HepG2 (cell line): ENCODE measurements around the gene WNT4. TPM values are rescaled to one million over a fixed set of nuclear protein-coding genes. Genes with fewer than 3 reads are reported as not detected.

Source experiments
- ATAC-seq: fragments of 200-7000 bp; cut with Tn5 transposase; 3 replicates; pipeline ENCODE4 v1.9.1; 2020; ENCODE audit warnings: mild to moderate bottlenecking, moderate library complexity
- BruUV-seq: library from RNA; stranded (reverse); fragments of 400-500 nt; replicated peaks from 2 replicates; lab custom pipeline; 2021; lab: Mats Ljungman, UMichigan
- CTCF ChIA-PET: fragments of 300-600 bp; formaldehyde crosslinking; extraction: SDS; loops from one replicate; lab custom pipeline; 2021; ENCODE audit warnings: low total read pairs, inconsistent platforms, low intra/inter-chr PET ratio; lab: Yijun Ruan, JAX
- POLR2A ChIA-PET: fragments of 350-600 bp; sonication (Branson Sonifier 250); formaldehyde crosslinking; loops from one replicate; lab custom pipeline; 2020; ENCODE audit warnings: antibody characterized with exemption, inconsistent platforms; lab: Yijun Ruan, JAX
- DNase-seq: peaks from one replicate; pipeline ENCODE4 v3.0.0-alpha.2; 2015; ENCODE audit warnings: low spot score
- FAIRE-seq: peaks from 3 replicates; lab custom pipeline; 2011; peaks lifted over from hg19 to GRCh38; lab: Jason Lieb, UNC
- H2AFZ ChIP-seq: one replicate; pipeline ENCODE4 v1.6.1; 2011; ENCODE audit warnings: low read length, inconsistent platforms
- H3K27ac ChIP-seq: fragments of 300-600 bp; 3 replicates; pipeline ENCODE4 v1.8.0; 2011; ENCODE audit warnings: mixed run types, mild to moderate bottlenecking, mixed read lengths, low read length, inconsistent platforms; ENCODE audit not compliant: insufficient read depth; ENCODE audit errors: extremely low read length
- H3K27me3 ChIP-seq, 2 experiments: fragments of 200-600 bp in 1 of 2; 2 replicates in 1 of 2; 3 replicates in 1 of 2; pipeline versions ENCODE4 v1.6.0 to v1.8.0; 2011; ENCODE audit warnings: low read length in 2 of 2, mild to moderate bottlenecking in 2 of 2, moderate library complexity in 2 of 2, inconsistent platforms in 1 of 2; ENCODE audit not compliant: insufficient read depth in 2 of 2, control insufficient read depth in 1 of 2
- H3K36me3 ChIP-seq, 2 experiments: fragments of 200-600 bp in 1 of 2; replicated peaks in 1 of 2; 2 replicates in 1 of 2; 3 replicates in 1 of 2; pipeline versions ENCODE4 v1.5.1 to v1.8.0; 2011; ENCODE audit warnings: low read length in 2 of 2, inconsistent platforms in 1 of 2; ENCODE audit not compliant: insufficient read depth in 2 of 2, control insufficient read depth in 1 of 2
- H3K4me1 ChIP-seq: 2 replicates; pipeline ENCODE4 v1.5.1; 2012; ENCODE audit warnings: low read length, inconsistent platforms; ENCODE audit not compliant: insufficient read depth
- H3K4me2 ChIP-seq: 2 replicates; pipeline ENCODE4 v1.6.0; 2011; ENCODE audit warnings: low read depth, low read length, inconsistent platforms
- H3K4me3 ChIP-seq, 3 experiments: fragments of 200-600 bp in 1 of 3; sonication (generic), shearing (Covaris generic) in 1 of 3; replicated peaks in 1 of 3; 2 replicates each; pipeline ENCODE4 v1.5.1; 2011 to 2016; ENCODE audit warnings: low read length in 3 of 3, inconsistent platforms in 2 of 3, low read depth in 2 of 3, mild to moderate bottlenecking in 2 of 3, control low read depth in 1 of 3, mixed read lengths in 1 of 3; ENCODE audit not compliant: insufficient read depth in 1 of 3
- H3K79me2 ChIP-seq: one replicate; pipeline ENCODE4 v1.6.1; 2011; ENCODE audit warnings: low read length, inconsistent platforms; ENCODE audit not compliant: insufficient read depth
- H3K9ac ChIP-seq: 2 replicates; pipeline ENCODE4 v1.6.0; 2011; ENCODE audit warnings: mild to moderate bottlenecking, low read depth, low read length, inconsistent platforms; ENCODE audit not compliant: insufficient read depth
- H3K9me3 ChIP-seq: 2 replicates; pipeline ENCODE4 v1.5.1; 2012; ENCODE audit warnings: mild to moderate bottlenecking, low read length
- H4K20me1 ChIP-seq: 2 replicates; pipeline ENCODE4 v1.6.0; 2011; ENCODE audit warnings: inconsistent platforms, mild to moderate bottlenecking, low read length, moderate library complexity; ENCODE audit not compliant: insufficient read depth
- MAZ ChIP-seq, 2 experiments: sonication (generic) in 1 of 2; formaldehyde crosslinking in 1 of 2; IDR thresholded peaks; 2 replicates each; pipeline versions ENCODE4 v1.5.0 to v1.6.1; 2012 to 2020; ENCODE audit warnings: low read depth in 2 of 2, mild to moderate bottlenecking in 2 of 2, borderline replicate concordance in 1 of 2, improper control_type of control experiment in 1 of 2, low read length in 1 of 2, missing genetic modification reagents in 1 of 2, moderate library complexity in 1 of 2
- MYC ChIP-seq: sonication (generic); formaldehyde crosslinking; IDR thresholded peaks from 2 replicates; pipeline ENCODE4 v1.9.0; 2021; ENCODE audit warnings: missing genetic modification reagents, borderline replicate concordance
- RAD21 ChIP-seq: fragments of 450-650 bp; formaldehyde crosslinking; IDR thresholded peaks from 2 replicates; pipeline ENCODE4 v1.5.0; 2020; ENCODE audit warnings: mild to moderate bottlenecking
- SMC3 ChIP-seq: IDR thresholded peaks from 2 replicates; pipeline ENCODE4 v1.6.1; 2011; ENCODE audit warnings: low read length, improper control_type of control experiment
- STAG1 ChIP-seq: sonication (generic); formaldehyde crosslinking; IDR thresholded peaks from 2 replicates; pipeline ENCODE4 v1.4.0; 2020; ENCODE audit warnings: missing genetic modification reagents
- TAF15 ChIP-seq: fragments of 200-400 bp; formaldehyde crosslinking; IDR thresholded peaks from one replicate; pipeline ENCODE4 v1.6.1; 2018; ENCODE audit warnings: mild to moderate bottlenecking, low read depth, low read length; ENCODE audit not compliant: poor library complexity, severe bottlenecking
- ZNF256 ChIP-seq: sonication (generic); formaldehyde crosslinking; conservative IDR thresholded peaks from 2 replicates; pipeline ENCODE4 v1.4.0; 2020; ENCODE audit warnings: missing genetic modification reagents
- ZNF282 ChIP-seq: fragments of 450-650 bp; IDR thresholded peaks from 2 replicates; pipeline ENCODE4 v1.6.1; 2018; ENCODE audit not compliant: partially characterized antibody
- WGBS: methylation state at CpG from one replicate; pipeline ENCODE4 v1.1.6; 2017; ENCODE audit warnings: low lambda C conversion rate; 5-methylcytosine and 5-hydroxymethylcytosine counted together
- in situ Hi-C: cut with HindIII; loops from 2 replicates; pipeline ENCODE4 v1.10.0; 2017; ENCODE audit warnings: low pct_unique_long_range_greater_than_20kb; ENCODE audit not compliant: extremely low pct_ligation_motif_present
- intact Hi-C: fragments of 100-400 bp; cut with micrococcal nuclease; formaldehyde crosslinking; loops from one replicate; pipeline ENCODE4 v1.10.0; 2022; ENCODE audit not compliant: unreplicated experiment
- polyA plus RNA-seq, 8 experiments: library from polyadenylated mRNA; depleted of rRNA in 3 of 8; stranded (reverse) in 7 of 8; unstranded in 1 of 8; fragments of >200 nt; fragmentation: Illumina TruSeq in 4 of 8; extraction: Trizol in 4 of 8; gene quantifications; 2 replicates each; pipeline versions ENCODE4 v1.2.1 to v1.2.3, GENCODE V29; 2011 to 2016; ENCODE audit warnings: low read depth in 4 of 8, missing spikeins in 1 of 8, mixed read lengths in 1 of 8; ENCODE audit not compliant: insufficient read depth in 1 of 8
- total RNA-seq, 5 experiments: library from RNA; depleted of rRNA; stranded (reverse); fragments of >200 nt; fragmentation: Illumina TruSeq; extraction: Trizol; gene quantifications; 2 replicates each; pipeline ENCODE4 v1.2.3, GENCODE V29; 2016; ENCODE audit warnings: low read depth in 1 of 5
- TF ChIP-seq, protein P1 (sequence below): sonication (generic); formaldehyde crosslinking; IDR thresholded peaks from 2 replicates; pipeline ENCODE4 v1.5.0; 2020; ENCODE audit warnings: mild to moderate bottlenecking, missing genetic modification reagents, moderate library complexity
- TF ChIP-seq, protein P2 (sequence below): sonication (generic); formaldehyde crosslinking; IDR thresholded peaks from 2 replicates; pipeline ENCODE4 v1.4.0; 2020; ENCODE audit warnings: missing genetic modification reagents

The WNT4 gene
- total and polyA plus RNA-seq, 2 of the 13 experiments (the other 11 are each of a cell fraction or from before 2014, with no cell fraction given) = not detected

DNA sequence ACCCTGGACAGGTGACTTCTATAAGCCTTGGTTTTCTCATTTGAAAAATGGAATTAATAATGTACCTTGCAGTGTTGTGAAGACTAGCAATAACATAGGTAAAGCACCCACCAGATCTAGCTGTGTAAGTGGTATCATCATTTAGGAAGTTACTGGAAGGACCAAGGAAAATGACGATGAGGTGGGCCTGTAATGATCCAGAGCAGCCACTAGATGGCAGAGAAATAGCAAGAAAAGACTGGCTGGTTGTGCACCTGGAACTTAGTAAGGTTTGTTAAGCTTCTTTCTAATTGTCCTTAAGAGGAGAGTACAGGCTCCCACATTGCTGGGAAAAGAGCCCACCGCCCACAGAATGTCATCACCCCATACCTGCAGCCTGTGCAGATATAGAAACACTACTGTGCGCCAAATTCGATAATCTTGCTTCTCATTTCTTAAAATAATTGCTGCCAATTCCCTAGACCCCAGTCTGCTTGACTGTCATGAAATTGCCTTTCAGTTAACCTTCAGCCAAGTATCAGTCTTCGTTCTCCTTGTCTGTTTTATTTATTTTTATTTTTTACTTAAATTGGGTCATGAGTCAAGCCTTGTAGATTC lies 37.2 kb downstream of the WNT4 start:
- peak; percentile 58 for ATAC-seq
- H3K27ac ChIP-seq = no peak overlapping the region
- intact Hi-C loops = no loop called here
- 68% methylated on average over 5 of the region's 5 CpGs for WGBS
- peaks cover 22% of the 10 kb centered on the region for H4K20me1 ChIP-seq
- DNase-seq = peak; percentile 44
- TF ChIP-seq MAZ (IDR thresholded peaks at IDR 0.05; ENCODE audit: borderline replicate concordance, low read depth, low read length) = no peak
- TF ChIP-seq MAZ (CRISPR knock-in tag; IDR thresholded peaks at IDR 0.05; ENCODE audit: low read depth) = no peak
- TF ChIP-seq, protein P1, sequence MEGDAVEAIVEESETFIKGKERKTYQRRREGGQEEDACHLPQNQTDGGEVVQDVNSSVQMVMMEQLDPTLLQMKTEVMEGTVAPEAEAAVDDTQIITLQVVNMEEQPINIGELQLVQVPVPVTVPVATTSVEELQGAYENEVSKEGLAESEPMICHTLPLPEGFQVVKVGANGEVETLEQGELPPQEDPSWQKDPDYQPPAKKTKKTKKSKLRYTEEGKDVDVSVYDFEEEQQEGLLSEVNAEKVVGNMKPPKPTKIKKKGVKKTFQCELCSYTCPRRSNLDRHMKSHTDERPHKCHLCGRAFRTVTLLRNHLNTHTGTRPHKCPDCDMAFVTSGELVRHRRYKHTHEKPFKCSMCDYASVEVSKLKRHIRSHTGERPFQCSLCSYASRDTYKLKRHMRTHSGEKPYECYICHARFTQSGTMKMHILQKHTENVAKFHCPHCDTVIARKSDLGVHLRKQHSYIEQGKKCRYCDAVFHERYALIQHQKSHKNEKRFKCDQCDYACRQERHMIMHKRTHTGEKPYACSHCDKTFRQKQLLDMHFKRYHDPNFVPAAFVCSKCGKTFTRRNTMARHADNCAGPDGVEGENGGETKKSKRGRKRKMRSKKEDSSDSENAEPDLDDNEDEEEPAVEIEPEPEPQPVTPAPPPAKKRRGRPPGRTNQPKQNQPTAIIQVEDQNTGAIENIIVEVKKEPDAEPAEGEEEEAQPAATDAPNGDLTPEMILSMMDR = peak; percentile 76
- no peak for TF ChIP-seq TAF15
- no peak for TF ChIP-seq ZNF256
- no peak for TF ChIP-seq MYC (CRISPR knock-in tag)
- TF ChIP-seq STAG1 (CRISPR knock-in tag) = peak; percentile 58
- TF ChIP-seq, protein P2, sequence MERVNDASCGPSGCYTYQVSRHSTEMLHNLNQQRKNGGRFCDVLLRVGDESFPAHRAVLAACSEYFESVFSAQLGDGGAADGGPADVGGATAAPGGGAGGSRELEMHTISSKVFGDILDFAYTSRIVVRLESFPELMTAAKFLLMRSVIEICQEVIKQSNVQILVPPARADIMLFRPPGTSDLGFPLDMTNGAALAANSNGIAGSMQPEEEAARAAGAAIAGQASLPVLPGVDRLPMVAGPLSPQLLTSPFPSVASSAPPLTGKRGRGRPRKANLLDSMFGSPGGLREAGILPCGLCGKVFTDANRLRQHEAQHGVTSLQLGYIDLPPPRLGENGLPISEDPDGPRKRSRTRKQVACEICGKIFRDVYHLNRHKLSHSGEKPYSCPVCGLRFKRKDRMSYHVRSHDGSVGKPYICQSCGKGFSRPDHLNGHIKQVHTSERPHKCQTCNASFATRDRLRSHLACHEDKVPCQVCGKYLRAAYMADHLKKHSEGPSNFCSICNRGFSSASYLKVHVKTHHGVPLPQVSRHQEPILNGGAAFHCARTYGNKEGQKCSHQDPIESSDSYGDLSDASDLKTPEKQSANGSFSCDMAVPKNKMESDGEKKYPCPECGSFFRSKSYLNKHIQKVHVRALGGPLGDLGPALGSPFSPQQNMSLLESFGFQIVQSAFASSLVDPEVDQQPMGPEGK (CRISPR knock-in tag) = no peak
- TF ChIP-seq RAD21 = peak; percentile 43; the same call in 1 of the 2 replicates
- no peak for TF ChIP-seq ZNF282
- TF ChIP-seq SMC3 = peak; percentile 67
- no peak overlapping the region for H3K4me3 ChIP-seq
- peaks cover 0 to 13% of the 10 kb centered on the region in 2 experiments; a peak in 4 of 5 replicates for H3K36me3 ChIP-seq
- no peak overlapping the region for H2AFZ ChIP-seq
- H3K4me2 ChIP-seq = no peak overlapping the region
- no TSS peak for BruUV-seq
- H3K27me3 ChIP-seq = no peaks in the 10 kb centered on the region
- peak; percentile 21 for FAIRE-seq
- ChIA-PET CTCF (interaction anchor here (2.8 kb wide), 1 partner anchor 310 kb away, joined by 17 read pairs; no protein-coding TSS in a partner anchor), POLR2A (no interaction called here)
- no peaks in the 10 kb centered on the region for H3K79me2 ChIP-seq
- peaks cover 15% of the 10 kb centered on the region; the same call in 1 of the 2 replicates for H3K4me1 ChIP-seq
- in situ Hi-C loops = no loop called here
- no peaks in the 10 kb centered on the region for H3K9me3 ChIP-seq
- no peak overlapping the region for H3K9ac ChIP-seq
